Small intestine (tissue), 7 donors: Measurements from ENCODE around the gene CACNA2D3. TPM values are rescaled to one million over a fixed set of nuclear protein-coding genes. Genes with fewer than 3 reads are reported as not detected.

ENCODE experiments used
- DNase-seq, 2 donors: peaks; one replicate each; pipeline versions ENCODE4 v3.0.0 to v3.0.0-alpha.2; 2013
- FAIRE-seq: peaks from 2 replicates; lab custom pipeline; 2012; peaks lifted over from hg19 to GRCh38; lab: Jason Lieb, UNC
- H3K27ac ChIP-seq, 3 donors: one replicate each; pipeline ENCODE4 v1.5.1; 2013; ENCODE audit warnings: low read length in 2 of 3, mild to moderate bottlenecking in 2 of 3, control low read depth in 1 of 3, inconsistent platforms in 1 of 3, low read depth in 1 of 3, moderate library complexity in 1 of 3
- H3K27me3 ChIP-seq, 3 donors: one replicate each; pipeline ENCODE4 v1.6.1; 2013; ENCODE audit warnings: low read length in 3 of 3, inconsistent platforms in 1 of 3; ENCODE audit not compliant: control insufficient read depth in 3 of 3, insufficient read depth in 3 of 3
- H3K36me3 ChIP-seq, 3 donors: one replicate each; pipeline ENCODE4 v1.6.1; 2013; ENCODE audit warnings: low read length in 3 of 3, inconsistent platforms in 1 of 3, low read depth in 1 of 3, mild to moderate bottlenecking in 1 of 3, moderate library complexity in 1 of 3; ENCODE audit not compliant: control insufficient read depth in 3 of 3, insufficient read depth in 2 of 3
- H3K4me1 ChIP-seq, 3 donors: one replicate each; pipeline ENCODE4 v1.6.1; 2013; ENCODE audit warnings: low read length in 2 of 3, inconsistent platforms in 1 of 3, low read depth in 1 of 3, mild to moderate bottlenecking in 1 of 3, moderate library complexity in 1 of 3; ENCODE audit not compliant: control insufficient read depth in 3 of 3, insufficient read depth in 2 of 3
- H3K4me3 ChIP-seq, 3 donors: one replicate each; pipeline ENCODE4 v1.5.1; 2013; ENCODE audit warnings: low read length in 3 of 3, control low read depth in 1 of 3, inconsistent platforms in 1 of 3, low read depth in 1 of 3, mild to moderate bottlenecking in 1 of 3, moderate library complexity in 1 of 3
- H3K9me3 ChIP-seq, 2 donors: one replicate each; pipeline ENCODE4 v1.6.1; 2013; ENCODE audit warnings: low read depth in 1 of 2, low read length in 1 of 2; ENCODE audit not compliant: control insufficient read depth in 2 of 2, insufficient read depth in 1 of 2
- WGBS, 3 donors: extraction: QIAGEN DNeasy Blood & Tissue Kit; methylation state at CpG; one replicate each; pipeline ENCODE4 v1.1.7; 2013; 5-methylcytosine and 5-hydroxymethylcytosine counted together
- polyA plus RNA-seq, 4 donors: library from polyadenylated mRNA; stranded (reverse) in 3 of 4; unstranded in 1 of 4; fragments of 200-250 nt in 3 of 4; fragments of 120-200 nt in 1 of 4; gene quantifications; one replicate each; pipeline versions ENCODE4 v1.2.1 to v1.2.3, GENCODE V29; 2013
- donor health status: healthy with polysubstance abuse.
- donor health status: control.
- donor health status: control.
- donor health status: Bipolar disorder and iron deficiency.
- donor health status: healthy.

CACNA2D3 gene
- polyA plus RNA-seq, 4 donors: 0.27 to 0.61 TPM; not detected in 2

GRCh38 chr3:54167999-54168398 lies 45.6 kb downstream of the CACNA2D3 start:
- Histone ChIP-seq H3K4me3 (no peak overlapping the region), H3K9me3 (no peaks in the 10 kb centered on the region), H3K4me1 (no peaks in the 10 kb centered on the region), H3K27ac (no peak overlapping the region), H3K36me3 (no peaks in the 10 kb centered on the region), H3K27me3 (no peaks in the 10 kb centered on the region)
- DNase-seq (no peak), FAIRE-seq (no peak)
- WGBS, 3 donors: 61 to 85% (median 76%) methylated on average over 1 of the region's 1 CpG

GRCh38 chr3:54168451-54168850 lies 46.1 kb downstream of the CACNA2D3 start:
- Histone ChIP-seq H3K4me3 (no peak overlapping the region), H3K27ac (no peak overlapping the region), H3K36me3 (no peaks in the 10 kb centered on the region), H3K4me1 (no peaks in the 10 kb centered on the region), H3K27me3 (no peaks in the 10 kb centered on the region), H3K9me3 (no peaks in the 10 kb centered on the region)
- 53 to 75% (median 57%) methylated on average over 1 of the region's 1 CpG for WGBS, 3 donors
- FAIRE-seq (no peak), DNase-seq (no peak)

DNA sequence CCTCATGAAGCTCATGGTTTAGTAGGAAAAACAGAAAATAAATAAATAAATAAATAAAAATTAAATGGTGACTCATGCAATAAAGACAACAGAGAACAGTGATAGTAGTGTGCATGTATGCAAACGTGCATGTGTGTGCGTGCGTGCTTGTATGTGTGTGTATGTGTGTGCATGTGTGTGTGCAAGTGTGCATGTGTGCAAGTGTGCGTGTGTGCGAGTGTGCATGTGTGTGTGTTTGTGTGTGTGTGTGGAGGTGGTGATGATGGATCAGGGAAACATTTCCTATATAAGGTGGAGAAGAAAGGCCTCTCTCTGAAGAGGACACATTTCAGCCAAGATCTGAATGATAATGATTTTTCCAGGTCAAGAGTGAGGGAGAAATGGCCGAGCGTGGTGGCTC lies 47.2 kb downstream of the CACNA2D3 start:
- H3K4me1 ChIP-seq: no peaks in the 10 kb centered on the region
- H3K27me3 ChIP-seq: no peaks in the 10 kb centered on the region
- no peak overlapping the region for H3K27ac ChIP-seq
- 90 to 98% (median 95%) methylated on average over 7 of the region's 7 CpGs for WGBS, 3 donors
- FAIRE-seq: no peak
- no peak for DNase-seq
- H3K9me3 ChIP-seq: no peaks in the 10 kb centered on the region
- H3K36me3 ChIP-seq: no peaks in the 10 kb centered on the region
- H3K4me3 ChIP-seq: no peak overlapping the region

DNA sequence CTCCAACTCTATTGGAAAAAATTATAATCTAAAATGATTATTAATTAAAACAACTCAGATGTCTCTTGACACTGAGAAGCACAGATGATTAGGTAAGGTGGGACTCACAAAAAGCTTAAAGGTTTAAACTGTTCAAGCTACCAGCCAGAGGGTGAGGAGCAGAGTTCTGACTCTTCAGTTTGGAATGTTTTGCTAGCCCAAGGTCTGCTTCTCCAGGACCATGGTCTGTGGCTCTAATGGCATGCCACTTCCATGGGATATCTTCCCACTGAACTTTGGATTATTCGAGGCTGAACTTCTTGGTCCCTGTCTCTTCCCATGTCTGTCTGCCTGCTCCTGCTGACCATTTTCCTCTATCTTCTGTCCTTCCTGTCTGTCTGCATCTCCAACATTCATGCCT lies 49.2 kb downstream of the CACNA2D3 start:
- DNase-seq: no peak
- no peak overlapping the region for H3K4me3 ChIP-seq
- H3K27ac ChIP-seq: no peak overlapping the region
- H3K36me3 ChIP-seq: no peaks in the 10 kb centered on the region
- WGBS, 3 donors: 44 to 77% (median 75%) methylated on average over 1 of the region's 1 CpG
- no peaks in the 10 kb centered on the region for H3K9me3 ChIP-seq
- no peak for FAIRE-seq
- H3K27me3 ChIP-seq: no peaks in the 10 kb centered on the region
- no peaks in the 10 kb centered on the region for H3K4me1 ChIP-seq

DNA sequence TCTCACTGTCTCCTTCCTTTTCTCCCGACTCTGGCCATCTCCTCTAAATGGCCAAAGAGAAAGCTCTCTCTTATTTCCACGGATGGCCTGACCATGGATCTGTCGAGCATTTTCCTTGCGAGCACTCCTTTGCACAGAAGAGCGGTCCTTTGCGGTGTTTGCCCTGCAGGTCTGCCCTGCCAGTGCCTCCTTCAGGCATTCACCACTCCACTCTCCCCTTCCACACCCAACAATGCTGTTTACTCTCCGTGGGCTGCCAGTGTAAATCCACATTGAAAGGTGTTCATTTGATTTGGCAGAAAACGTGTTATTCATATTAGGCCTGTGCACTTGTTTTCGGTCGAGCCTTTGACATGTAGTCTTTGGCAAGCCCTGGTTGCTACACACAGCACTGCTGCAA lies 49.6 kb downstream of the CACNA2D3 start:
- no peaks in the 10 kb centered on the region for H3K27me3 ChIP-seq
- DNase-seq: no peak
- H3K4me3 ChIP-seq: no peak overlapping the region
- no peak for FAIRE-seq
- WGBS, 3 donors: 84 to 88% (median 87%) methylated on average over 10 of the region's 10 CpGs
- no peaks in the 10 kb centered on the region for H3K9me3 ChIP-seq
- H3K36me3 ChIP-seq: no peaks in the 10 kb centered on the region
- H3K27ac ChIP-seq: no peak overlapping the region
- H3K4me1 ChIP-seq: no peaks in the 10 kb centered on the region

- no peaks in the 10 kb centered on the region for H3K36me3 ChIP-seq
- H3K4me1 ChIP-seq: no peaks in the 10 kb centered on the region
- H3K27ac ChIP-seq: no peak overlapping the region
- H3K9me3 ChIP-seq: no peaks in the 10 kb centered on the region
- FAIRE-seq (no peak), DNase-seq (no peak)
- H3K4me3 ChIP-seq: no peak overlapping the region
- 22 to 61% (median 30%) methylated on average over 3 of the region's 3 CpGs for WGBS, 3 donors
- no peaks in the 10 kb centered on the region for H3K27me3 ChIP-seq
These were observed 51.0 kb downstream of the CACNA2D3 start for GRCh38 chr3:54173371-54173770.

DNA sequence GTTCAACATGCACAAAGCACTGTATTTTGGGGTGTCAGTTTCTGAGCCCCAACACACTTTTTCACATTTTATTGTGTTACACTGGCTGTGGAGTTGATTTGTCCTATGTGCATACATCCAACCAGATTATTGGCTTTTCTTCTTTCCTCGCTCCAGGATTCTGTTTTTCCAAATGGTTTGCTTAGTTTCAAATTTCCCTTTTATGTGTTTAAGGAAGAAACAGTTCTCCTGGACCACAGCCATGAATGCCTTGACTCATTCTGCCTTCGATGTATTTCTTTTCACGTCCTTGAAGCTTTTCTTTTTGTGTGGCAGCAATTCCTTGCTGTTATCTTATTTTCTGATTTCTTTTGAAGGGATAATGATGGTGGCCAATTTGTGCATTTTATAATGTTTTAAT lies 53.8 kb downstream of the CACNA2D3 start:
- Histone ChIP-seq H3K27me3 (no peaks in the 10 kb centered on the region), H3K36me3 (no peaks in the 10 kb centered on the region), H3K4me3 (no peak overlapping the region), H3K9me3 (no peaks in the 10 kb centered on the region), H3K4me1 (no peaks in the 10 kb centered on the region), H3K27ac (no peak overlapping the region)
- no peak for FAIRE-seq
- no peak for DNase-seq
- 36 to 46% (median 43%) methylated on average over 3 of the region's 3 CpGs for whole genome bisulfite sequencing, 3 donors

GRCh38 chr3:54177816-54178215 lies 55.5 kb downstream of the CACNA2D3 start:
- no peak overlapping the region for H3K4me3 ChIP-seq
- no peaks in the 10 kb centered on the region for H3K9me3 ChIP-seq
- no peaks in the 10 kb centered on the region for H3K4me1 ChIP-seq
- no peaks in the 10 kb centered on the region for H3K36me3 ChIP-seq
- 65 to 74% (median 70%) methylated on average over 3 of the region's 3 CpGs for WGBS, 3 donors
- no peaks in the 10 kb centered on the region for H3K27me3 ChIP-seq
- FAIRE-seq (no peak), DNase-seq (no peak)
- H3K27ac ChIP-seq: no peak overlapping the region

DNA sequence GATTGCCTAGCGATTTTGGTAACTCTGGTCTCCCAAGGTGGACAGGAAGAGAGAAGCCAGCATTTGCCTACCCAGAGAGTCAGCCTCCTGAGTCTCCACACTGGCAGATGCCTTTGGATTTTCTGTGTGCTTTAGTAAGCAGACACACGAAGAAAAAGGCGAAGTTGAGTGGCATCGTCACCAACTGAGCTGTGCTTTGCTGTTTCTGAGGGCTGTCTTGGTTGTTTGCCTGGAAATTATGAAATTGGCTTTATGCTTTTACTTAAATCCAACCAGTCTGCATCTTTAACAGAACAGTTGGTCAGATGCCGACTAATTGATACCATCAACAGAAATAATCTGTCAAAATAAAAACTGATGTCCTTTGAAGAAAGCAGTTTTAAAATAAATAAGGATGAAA lies 56.0 kb downstream of the CACNA2D3 start:
- 83 to 86% (median 84%) methylated on average over 5 of the region's 5 CpGs for WGBS, 3 donors
- H3K9me3 ChIP-seq: no peaks in the 10 kb centered on the region
- no peak overlapping the region for H3K4me3 ChIP-seq
- FAIRE-seq: no peak
- no peaks in the 10 kb centered on the region for H3K4me1 ChIP-seq
- H3K27ac ChIP-seq: no peak overlapping the region
- H3K27me3 ChIP-seq: no peaks in the 10 kb centered on the region
- no peaks in the 10 kb centered on the region for H3K36me3 ChIP-seq
- no peak for DNase-seq
